ENCODE measurements around the gene CDR2L. TPM values are rescaled to one million over a fixed set of nuclear protein-coding genes. Genes with fewer than 3 reads are reported as not detected.
"Not testable (repeated sequence)": the region's sequence is repeated elsewhere in the genome, so short reads cannot be mapped to it uniquely, and the experiment has no call there.

Gene CDR2L
- polyA plus RNA-seq, 1 donor = 8.0 TPM

- no peak for DNase-seq
These were observed 7.9 kb upstream of the CDR2L start for GRCh38 chr17:74979408-74980146.

- no peak for DNase-seq
These were observed 6.0 kb upstream of the CDR2L start for GRCh38 chr17:74981318-74981978.

DNA sequence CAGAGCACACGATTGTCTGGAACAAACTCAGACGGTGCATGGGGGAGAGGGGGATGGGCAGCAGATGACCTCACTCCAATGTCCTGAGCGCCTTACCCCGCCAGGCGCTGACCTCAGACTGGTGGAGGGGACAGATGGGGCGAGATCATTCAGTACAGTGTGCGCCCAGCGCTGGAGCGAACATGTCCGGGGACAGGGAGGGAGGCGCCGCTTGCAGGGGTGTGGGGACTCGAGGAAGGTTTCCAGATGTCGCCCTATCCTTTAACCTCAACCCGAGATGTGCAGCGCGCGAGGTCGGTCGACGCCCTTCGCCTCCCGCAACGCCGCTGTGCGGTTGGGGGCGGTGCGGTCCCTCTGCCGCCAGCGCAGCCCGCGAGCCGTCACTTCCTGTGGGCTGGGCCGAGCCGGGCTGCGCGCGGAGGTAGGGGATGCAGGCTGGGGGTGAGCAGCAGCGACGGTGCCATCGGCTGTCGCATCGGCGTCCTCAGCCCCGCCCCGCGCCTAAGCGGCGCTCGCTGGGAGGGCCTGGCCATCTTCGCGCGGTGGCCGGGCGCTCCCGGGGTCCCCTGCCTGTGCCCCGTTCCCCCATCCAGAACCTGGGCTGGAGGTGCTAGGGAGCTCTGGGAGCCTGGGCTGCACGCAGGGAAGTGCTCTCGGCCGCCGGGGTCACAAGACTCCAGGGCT is 5.3 kb upstream of the CDR2L start:
- peak; percentile 68 for DNase-seq

- not testable (repeated sequence) for DNase-seq
These were observed 4.6 kb upstream of the CDR2L start for GRCh38 chr17:74982663-74983313.

- DNase-seq = no peak
These were observed 1.2 kb upstream of the CDR2L start for GRCh38 chr17:74986206-74986576.

GRCh38 chr17:74987909-74988711 is 678 bp downstream of the CDR2L start:
- no peak for DNase-seq

- no peak for DNase-seq
These were observed 3.2 kb downstream of the CDR2L start for GRCh38 chr17:74990581-74991105.

DNA sequence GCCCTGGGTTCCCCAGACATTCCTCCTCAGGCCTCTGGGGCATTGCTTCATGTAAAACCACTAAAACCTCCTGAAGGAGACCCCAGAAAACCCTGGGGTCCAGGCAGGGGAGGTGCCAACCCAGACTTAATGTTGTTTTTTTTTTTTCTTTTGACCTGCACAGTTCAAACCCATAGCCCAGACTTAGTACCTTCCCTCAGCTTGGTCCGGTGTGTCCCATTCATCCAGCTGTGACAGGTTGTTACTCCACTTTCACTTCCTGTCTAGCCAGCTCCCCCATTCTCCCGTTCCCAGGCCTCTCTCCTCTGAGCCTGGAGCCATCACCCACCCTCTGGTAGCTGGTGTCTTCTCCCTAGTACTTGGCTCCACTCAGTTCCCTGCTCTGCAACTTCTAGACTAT is 4.8 kb downstream of the CDR2L start:
- DNase-seq = no peak

- no peak for DNase-seq
These were observed 7.0 kb downstream of the CDR2L start for GRCh38 chr17:74994440-74994839.

GRCh38 chr17:74995847-74996246 is 8.4 kb downstream of the CDR2L start:
- DNase-seq = no peak

- DNase-seq = no peak
These were observed 11.4 kb downstream of the CDR2L start for GRCh38 chr17:74998783-74999182.

DNA sequence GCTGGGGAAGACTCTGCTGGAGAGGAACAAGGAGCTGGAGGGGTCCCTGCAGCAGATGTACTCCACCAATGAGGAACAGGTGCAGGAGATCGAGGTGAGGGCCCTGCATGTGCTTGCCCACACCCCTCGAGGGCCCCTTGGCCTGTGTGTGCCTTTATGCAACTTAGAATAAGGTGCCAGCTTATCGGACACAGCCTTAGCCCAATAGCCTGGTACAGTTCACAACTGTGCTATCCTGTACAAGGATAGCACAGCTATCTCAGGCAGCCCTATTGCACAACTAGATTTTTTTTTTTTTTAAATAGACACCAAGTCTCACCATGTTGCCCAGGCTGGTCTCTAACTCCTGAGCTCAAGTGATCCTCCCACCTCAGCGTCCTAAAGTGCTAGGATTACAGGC is 12.1 kb downstream of the CDR2L start:
- DNase-seq = no peak

DNA sequence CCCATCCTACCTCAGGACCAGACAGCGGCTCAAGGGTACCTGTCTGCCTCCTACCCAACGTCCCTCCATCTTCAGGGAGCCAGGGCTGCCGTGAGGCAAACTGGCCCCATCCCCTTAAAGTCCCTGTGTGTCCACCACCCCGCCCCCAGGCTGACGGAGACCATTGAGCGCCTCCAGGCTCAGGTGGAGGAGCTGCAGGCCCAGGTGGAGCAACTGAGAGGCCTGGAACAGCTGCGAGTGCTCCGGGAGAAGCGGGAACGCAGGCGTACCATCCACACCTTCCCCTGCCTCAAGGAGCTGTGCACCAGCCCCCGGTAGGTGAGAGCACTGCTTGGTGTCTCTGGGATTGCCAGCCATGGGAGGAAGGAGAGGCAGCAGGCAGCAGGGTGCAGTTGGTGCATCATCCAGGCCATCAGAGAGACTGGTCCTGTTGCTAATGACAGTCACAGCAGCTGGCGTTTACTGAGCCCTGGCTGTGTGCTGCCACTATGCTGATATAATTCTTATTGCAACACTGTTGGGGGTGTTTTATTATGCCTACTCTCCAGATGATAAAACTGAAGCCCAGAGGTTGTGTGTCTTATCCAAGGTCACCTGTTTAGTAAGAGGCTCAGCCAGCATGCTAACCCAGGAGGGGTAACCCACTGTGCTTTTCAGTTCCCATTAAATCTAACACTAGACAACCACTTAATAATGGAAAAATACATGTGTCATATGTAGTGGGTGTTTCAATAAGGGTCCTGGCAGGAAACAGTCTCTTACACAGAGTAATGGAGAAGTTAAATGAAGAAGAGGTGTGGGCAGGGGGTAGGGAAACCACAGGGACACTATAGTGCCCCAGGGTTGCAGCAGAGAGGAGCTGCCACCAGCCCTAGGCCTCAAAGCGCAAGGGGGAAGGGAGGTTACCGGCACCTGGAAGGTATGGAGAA is 14.7 kb downstream of the CDR2L start:
- no peak for DNase-seq

DNA sequence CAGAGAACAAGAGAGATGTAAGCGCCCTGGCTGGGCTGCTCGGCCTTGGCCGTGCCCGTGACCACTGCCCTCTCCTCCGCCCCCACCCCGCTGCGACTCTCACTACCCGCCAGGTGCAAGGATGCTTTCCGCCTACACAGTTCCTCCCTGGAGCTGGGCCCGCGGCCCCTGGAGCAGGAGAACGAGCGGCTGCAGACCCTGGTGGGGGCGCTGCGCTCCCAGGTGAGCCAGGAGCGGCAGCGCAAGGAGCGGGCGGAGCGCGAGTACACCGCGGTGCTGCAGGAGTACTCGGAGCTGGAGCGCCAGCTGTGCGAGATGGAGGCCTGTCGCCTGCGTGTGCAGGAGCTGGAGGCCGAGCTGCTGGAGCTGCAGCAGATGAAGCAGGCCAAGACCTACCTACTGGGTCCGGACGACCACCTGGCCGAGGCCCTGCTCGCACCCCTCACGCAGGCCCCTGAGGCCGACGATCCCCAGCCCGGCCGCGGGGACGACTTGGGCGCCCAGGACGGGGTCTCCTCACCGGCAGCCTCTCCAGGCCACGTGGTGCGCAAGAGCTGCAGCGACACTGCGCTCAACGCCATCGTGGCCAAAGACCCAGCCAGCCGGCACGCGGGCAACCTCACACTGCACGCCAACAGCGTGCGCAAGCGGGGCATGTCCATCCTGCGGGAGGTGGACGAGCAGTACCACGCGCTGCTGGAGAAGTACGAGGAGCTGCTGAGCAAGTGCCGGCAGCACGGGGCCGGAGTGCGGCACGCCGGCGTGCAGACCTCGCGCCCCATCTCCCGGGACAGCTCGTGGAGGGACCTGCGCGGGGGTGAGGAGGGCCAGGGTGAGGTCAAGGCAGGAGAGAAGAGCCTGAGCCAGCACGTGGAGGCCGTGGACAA is 15.9 kb downstream of the CDR2L start:
- DNase-seq = no peak

GRCh38 chr17:75003957-75004355 is 16.5 kb downstream of the CDR2L start:
- no peak for DNase-seq

DNA sequence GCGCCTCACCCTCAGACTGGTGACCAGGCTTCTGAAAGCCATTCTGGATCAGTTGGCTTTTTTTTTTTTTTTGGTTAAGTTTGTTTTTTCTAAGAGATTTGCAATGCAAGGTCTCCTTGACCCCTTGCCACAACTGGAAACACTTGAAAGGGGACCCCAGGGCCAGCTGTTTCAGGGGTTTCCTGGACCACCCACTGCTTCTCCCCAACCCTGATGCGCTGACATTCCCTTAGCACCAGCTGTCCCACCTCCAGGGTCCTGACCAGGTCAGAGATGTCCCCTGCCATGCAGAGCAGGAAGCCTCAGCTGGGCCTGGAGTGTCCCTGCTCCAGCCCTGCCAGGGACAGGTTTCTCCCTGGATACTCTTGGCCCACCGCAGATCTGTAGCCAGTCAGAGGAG is 16.9 kb downstream of the CDR2L start:
- DNase-seq = no peak

DNA sequence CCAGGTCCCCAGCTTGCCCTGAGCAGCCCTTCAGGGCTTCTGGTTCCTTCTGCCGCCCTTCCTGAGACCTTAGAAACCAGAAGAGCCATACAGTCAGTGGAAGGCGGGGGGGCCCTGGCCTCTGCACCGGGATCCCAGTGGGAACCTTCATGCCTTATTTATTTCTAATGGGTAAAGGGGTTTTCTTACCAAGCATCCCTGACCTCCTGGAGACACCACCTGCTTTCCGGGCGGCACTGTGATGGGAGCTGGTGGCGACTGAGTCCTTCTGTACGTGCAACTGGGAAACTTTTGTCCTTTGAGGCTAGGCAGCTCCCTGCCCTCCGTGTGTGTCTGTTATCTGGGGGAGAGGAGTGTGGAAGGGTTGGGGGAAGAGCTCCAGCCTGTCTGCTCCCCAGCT is 17.9 kb downstream of the CDR2L start:
- no peak for DNase-seq

GRCh38 chr17:75006084-75006483 is 18.7 kb downstream of the CDR2L start:
- not testable (repeated sequence) for DNase-seq

GRCh38 chr17:75006653-75007052 is 19.2 kb downstream of the CDR2L start:
- DNase-seq = no peak

GRCh38 chr17:75008373-75008772 is 20.9 kb downstream of the CDR2L start:
- DNase-seq = no peak

Data from left kidney (tissue), 2 donors.